Measurements from ENCODE around the gene DNAJB4. TPM values are rescaled to one million over a fixed set of nuclear protein-coding genes. Genes with fewer than 3 reads are reported as not detected.
A peak's percentile ranks its signal among the peaks of the same experiment; 100 is the strongest.

The DNAJB4 gene
- total and polyA plus RNA-seq, 2 donors (not counting 3 experiments of a cell fraction or from before 2014, with no cell fraction given) = 30.4 to 136 TPM

DNA sequence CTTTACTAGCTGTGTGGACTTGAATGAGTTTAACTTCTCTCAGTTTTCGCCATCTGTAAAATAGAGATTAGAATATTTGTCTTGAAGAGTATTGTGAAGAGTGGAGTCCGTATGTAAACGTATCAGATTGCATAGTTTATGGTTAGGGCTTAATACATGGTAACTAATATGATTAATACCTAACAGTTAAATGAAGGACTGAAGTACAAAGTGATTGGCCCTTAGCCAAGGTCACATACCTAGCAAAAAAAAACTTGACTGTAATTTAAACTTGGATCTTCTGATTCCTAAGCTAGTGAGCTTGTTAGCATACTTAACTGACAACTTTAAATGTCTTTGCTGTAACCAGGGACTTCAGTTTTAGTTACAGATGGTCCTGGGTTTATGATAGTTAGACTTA lies 42.9 kb downstream of the DNAJB4 start:
- intact Hi-C loops (cut with micrococcal nuclease) = loop anchor here (1.0 kb wide), 3 partner anchors 28 to 54 kb away; no protein-coding TSS in a partner anchor
- Histone ChIP-seq H3K9me1 (replicated peaks; ENCODE audit: control insufficient read depth, extremely low read depth, insufficient read depth, low read length) (no peaks in the 10 kb centered on the region), H3K4me3 (replicated peaks in 1 of 3; ENCODE audit: insufficient read depth in 1 of 3, low read depth in 1 of 3, low read length in 3 of 3) (peak overlapping the region in 2 of 3 experiments; percentile 12 to 63), H2AFZ (ENCODE audit: low read depth, low read length) (no peak overlapping the region), H3K27ac (ENCODE audit: insufficient read depth, low read depth, low read length) (no peak overlapping the region), H3K79me2 (ENCODE audit: control insufficient read depth, insufficient read depth, low read length) (no peaks in the 10 kb centered on the region), H3K27me3 (ENCODE audit: control insufficient read depth in 2 of 2, insufficient read depth in 2 of 2, low read length in 2 of 2) (no peaks in the 10 kb centered on the region), H4K20me1 (replicated peaks; ENCODE audit: control insufficient read depth, extremely low read depth, insufficient read depth, low read length) (no peaks in the 10 kb centered on the region), H3K4me1 (ENCODE audit: control insufficient read depth, extremely low read depth, insufficient read depth, low read length) (peaks cover 36% of the 10 kb centered on the region), H3K4me2 (ENCODE audit: insufficient read depth, low read length) (peak overlapping the region; percentile 93), H3K9me3 (replicated peaks; ENCODE audit: control insufficient read depth, insufficient read depth, low read length) (no peaks in the 10 kb centered on the region), H3K9ac (replicated peaks; ENCODE audit: extremely low read depth, insufficient read depth, low read length) (peak overlapping the region; percentile 82), H3K36me3 (ENCODE audit: control insufficient read depth in 2 of 2, extremely low read depth in 1 of 2, insufficient read depth in 2 of 2, low read length in 2 of 2) (no peaks in the 10 kb centered on the region)
- DNase-seq (ENCODE audit: low read depth, low spot score) (peak; percentile 69), FAIRE-seq (no peak)
- TF ChIP-seq JUN (IDR thresholded peaks at IDR 0.05; ENCODE audit: borderline replicate concordance, insufficient read depth, insufficient read length, low read depth) (no peak), GATA2 (IDR thresholded peaks at IDR 0.05; ENCODE audit: insufficient read depth, insufficient read length, low read depth, low read length) (no peak), EZH2 (IDR thresholded peaks at IDR 0.05; ENCODE audit: borderline replicate concordance, low read depth, low read length, severe bottlenecking) (no peak), MYC (IDR thresholded peaks at IDR 0.05; ENCODE audit: low read depth, low read length) (no peak), POLR2A (IDR thresholded peaks at IDR 0.05; ENCODE audit: low read depth, low read length) (no peak), FOS (IDR thresholded peaks at IDR 0.05; ENCODE audit: borderline replicate concordance, insufficient read depth, low read length) (no peak), POLR2AphosphoS5 (IDR thresholded peaks at IDR 0.05; ENCODE audit: insufficient read depth, low read depth, low read length) (no peak)
- TF ChIP-seq, protein P1, sequence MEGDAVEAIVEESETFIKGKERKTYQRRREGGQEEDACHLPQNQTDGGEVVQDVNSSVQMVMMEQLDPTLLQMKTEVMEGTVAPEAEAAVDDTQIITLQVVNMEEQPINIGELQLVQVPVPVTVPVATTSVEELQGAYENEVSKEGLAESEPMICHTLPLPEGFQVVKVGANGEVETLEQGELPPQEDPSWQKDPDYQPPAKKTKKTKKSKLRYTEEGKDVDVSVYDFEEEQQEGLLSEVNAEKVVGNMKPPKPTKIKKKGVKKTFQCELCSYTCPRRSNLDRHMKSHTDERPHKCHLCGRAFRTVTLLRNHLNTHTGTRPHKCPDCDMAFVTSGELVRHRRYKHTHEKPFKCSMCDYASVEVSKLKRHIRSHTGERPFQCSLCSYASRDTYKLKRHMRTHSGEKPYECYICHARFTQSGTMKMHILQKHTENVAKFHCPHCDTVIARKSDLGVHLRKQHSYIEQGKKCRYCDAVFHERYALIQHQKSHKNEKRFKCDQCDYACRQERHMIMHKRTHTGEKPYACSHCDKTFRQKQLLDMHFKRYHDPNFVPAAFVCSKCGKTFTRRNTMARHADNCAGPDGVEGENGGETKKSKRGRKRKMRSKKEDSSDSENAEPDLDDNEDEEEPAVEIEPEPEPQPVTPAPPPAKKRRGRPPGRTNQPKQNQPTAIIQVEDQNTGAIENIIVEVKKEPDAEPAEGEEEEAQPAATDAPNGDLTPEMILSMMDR (IDR thresholded peaks at IDR 0.05; ENCODE audit: extremely low read depth in 1 of 2, insufficient read depth in 1 of 2, low read depth in 1 of 2, low read length in 2 of 2) = no peak
- TF ChIP-seq, protein P2, sequence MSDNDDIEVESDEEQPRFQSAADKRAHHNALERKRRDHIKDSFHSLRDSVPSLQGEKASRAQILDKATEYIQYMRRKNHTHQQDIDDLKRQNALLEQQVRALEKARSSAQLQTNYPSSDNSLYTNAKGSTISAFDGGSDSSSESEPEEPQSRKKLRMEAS (IDR thresholded peaks at IDR 0.05; ENCODE audit: insufficient read depth, insufficient read length) = no peak
- dilution Hi-C loops (cut with MboI; ENCODE audit: extremely low pct_ligation_motif_present, low sequenced_read_pairs) = no loop called here
- POLR2A ChIA-PET = interaction anchor here (0.6 to 2.2 kb wide), 5 partner anchors 23 to 54 kb away, joined by 3 to 14 read pairs (median 3); partner anchors contain the start of gene DNAJB4
- CTCF ChIA-PET = interaction anchor here (0.8 to 8.4 kb wide), 16 partner anchors 9 to 69 kb away, joined by 3 to 68 read pairs (median 4); partner anchors contain the start of genes DNAJB4 and FUBP1
- BruUV-seq (replicated peaks) = no TSS peak
